OCI-LY1 (cell line): ENCODE results near the gene HOXB13.

Experiments
- CTCF ChIP-seq: fragments of 200-600 bp; sonication (generic), shearing (Covaris generic); IDR thresholded peaks from 2 replicates; pipeline ENCODE4 v1.5.1; 2017; ENCODE audit warnings: mild to moderate bottlenecking, antibody characterized with exemption, low read length, moderate library complexity, mixed read lengths
- EZH2 ChIP-seq: fragments of 200-600 bp; sonication (generic), shearing (Covaris generic); IDR thresholded peaks from 2 replicates; pipeline ENCODE4 v1.8.0; 2017; ENCODE audit warnings: borderline replicate concordance, mixed run types, mild to moderate bottlenecking, antibody characterized with exemption, low read length, moderate library complexity, mixed read lengths

- TF ChIP-seq CTCF (no peak), EZH2 (no peak)
Observed at GRCh38 chr17:48738424-48738802, 9.9 kb upstream of the HOXB13 start.
